H1 (cell line): ENCODE measurements around the gene PGP. TPM values are rescaled to one million over a fixed set of nuclear protein-coding genes. Genes with fewer than 3 reads are reported as not detected.

ENCODE experiments used
- CTCF ChIA-PET: fragments of 300-600 bp; sonication (Branson Sonifier 250); formaldehyde crosslinking; loops from one replicate; lab custom pipeline; 2021; ENCODE audit not compliant: partially characterized antibody; lab: Charles Lee
- POLR2A ChIA-PET: fragments of 300-600 bp; sonication (Branson Sonifier 250); formaldehyde crosslinking; loops from one replicate; lab custom pipeline; 2021; ENCODE audit warnings: inconsistent platforms; ENCODE audit not compliant: partially characterized antibody; lab: Charles Lee
- DNase-seq, 2 experiments: peaks; one replicate each; pipeline versions ENCODE4 v3.0.0 to v3.0.0-alpha.2; 2010 to 2022; ENCODE audit warnings: low spot score in 2 of 2, low read depth in 1 of 2, mixed read lengths in 1 of 2
- FAIRE-seq: peaks from 2 replicates; lab custom pipeline; 2011; peaks lifted over from hg19 to GRCh38; lab: Jason Lieb, UNC
- H2AFZ ChIP-seq: 2 replicates; pipeline ENCODE4 v1.8.1; 2012; ENCODE audit warnings: low read length, inconsistent platforms
- H2AK5ac ChIP-seq: 2 replicates; pipeline ENCODE4 v1.6.1; 2013; ENCODE audit warnings: low read depth, low read length
- H2BK120ac ChIP-seq: replicated peaks from 2 replicates; pipeline ENCODE3; 2013; ENCODE audit warnings: low read depth, low read length, inconsistent platforms
- H2BK12ac ChIP-seq: 2 replicates; pipeline ENCODE4 v1.6.1; 2013; ENCODE audit warnings: low read depth, low read length
- H2BK15ac ChIP-seq: 2 replicates; pipeline ENCODE4 v1.6.1; 2013; ENCODE audit warnings: low read length
- H2BK20ac ChIP-seq: 2 replicates; pipeline ENCODE4 v1.6.1; 2013; ENCODE audit warnings: low read length
- H2BK5ac ChIP-seq: 2 replicates; pipeline ENCODE4 v1.6.1; 2013; ENCODE audit warnings: low read depth, low read length
- H3K14ac ChIP-seq: 2 replicates; pipeline ENCODE4 v1.6.1; 2013; ENCODE audit warnings: inconsistent platforms; ENCODE audit not compliant: insufficient read length
- H3K18ac ChIP-seq: 2 replicates; pipeline ENCODE4 v1.6.1; 2013; ENCODE audit warnings: low read length; ENCODE audit errors: extremely low read depth
- H3K23ac ChIP-seq: 2 replicates; pipeline ENCODE4 v1.6.1; 2013; ENCODE audit warnings: inconsistent platforms; ENCODE audit not compliant: insufficient read length
- H3K23me2 ChIP-seq: 2 replicates; pipeline ENCODE4 v1.6.1; 2013; ENCODE audit warnings: low read depth, low read length
- H3K27ac ChIP-seq: 2 replicates; pipeline ENCODE4 v1.6.1; 2011; ENCODE audit warnings: low read depth, low read length, inconsistent platforms
- H3K27me3 ChIP-seq, 4 experiments: replicated peaks in 1 of 4; 1 replicate in 1 of 4; 2 replicates in 3 of 4; pipeline versions ENCODE4 v1.6.1 to v1.8.1; 2011 to 2013; ENCODE audit warnings: low read length in 3 of 4, mild to moderate bottlenecking in 3 of 4, inconsistent platforms in 2 of 4, mixed read lengths in 2 of 4, moderate library complexity in 1 of 4; ENCODE audit not compliant: control insufficient read depth in 3 of 4, insufficient read depth in 3 of 4; ENCODE audit errors: extremely low read depth in 1 of 4
- H3K36me3 ChIP-seq, 4 experiments: 2 replicates each; pipeline versions ENCODE4 v1.6.1 to v1.8.1; 2011 to 2013; ENCODE audit warnings: mild to moderate bottlenecking in 4 of 4, low read length in 3 of 4, moderate library complexity in 2 of 4, control low read depth in 1 of 4, inconsistent platforms in 1 of 4; ENCODE audit not compliant: insufficient read depth in 4 of 4, control insufficient read depth in 2 of 4
- H3K4ac ChIP-seq: replicated peaks from 2 replicates; pipeline ENCODE3; 2013; ENCODE audit warnings: low read length, low read depth, mixed read lengths, inconsistent platforms; ENCODE audit not compliant: insufficient read length
- H3K4me1 ChIP-seq, 4 experiments: replicated peaks in 1 of 4; 1 replicate in 1 of 4; 2 replicates in 3 of 4; pipeline versions ENCODE4 v1.6.1 to v1.8.1; 2011 to 2013; ENCODE audit warnings: low read length in 3 of 4, inconsistent platforms in 2 of 4, mixed read lengths in 1 of 4; ENCODE audit not compliant: insufficient read depth in 4 of 4, control insufficient read depth in 3 of 4
- H3K4me2 ChIP-seq, 2 experiments: 2 replicates each; pipeline versions ENCODE4 v1.6.1 to v1.8.1; 2011 to 2013; ENCODE audit warnings: low read depth in 2 of 2, low read length in 2 of 2, control low read depth in 1 of 2, inconsistent platforms in 1 of 2, mild to moderate bottlenecking in 1 of 2; ENCODE audit not compliant: insufficient read depth in 1 of 2
- H3K4me3 ChIP-seq, 4 experiments: fragments of 200-600, 300-600 bp in 1 of 4; sonication (generic), shearing (Covaris generic), sonication (Bioruptor Twin) in 1 of 4; 2 replicates each; pipeline versions ENCODE4 v1.5.1 to v1.8.1; 2011 to 2016; ENCODE audit warnings: low read length in 4 of 4, low read depth in 3 of 4, control low read depth in 2 of 4, inconsistent platforms in 2 of 4, mild to moderate bottlenecking in 2 of 4, mixed read lengths in 1 of 4, moderate library complexity in 1 of 4; ENCODE audit not compliant: insufficient read depth in 2 of 4; ENCODE audit errors: extremely low read depth in 1 of 4
- H3K56ac ChIP-seq: replicated peaks from 2 replicates; pipeline ENCODE3; 2013; ENCODE audit warnings: low read depth, mild to moderate bottlenecking, mixed read lengths, low read length, inconsistent platforms; ENCODE audit not compliant: insufficient read length
- H3K79me1 ChIP-seq: 2 replicates; pipeline ENCODE4 v1.6.1; 2013; ENCODE audit warnings: low read depth, low read length, control low read depth
- H3K79me2 ChIP-seq, 2 experiments: 2 replicates each; pipeline versions ENCODE4 v1.6.1 to v1.8.1; 2012 to 2013; ENCODE audit warnings: low read length in 2 of 2, mild to moderate bottlenecking in 2 of 2, inconsistent platforms in 1 of 2; ENCODE audit not compliant: insufficient read depth in 2 of 2, control insufficient read depth in 1 of 2
- H3K9ac ChIP-seq, 4 experiments: replicated peaks in 1 of 4; 1 replicate in 1 of 4; 2 replicates in 3 of 4; pipeline versions ENCODE4 v1.6.1 to v1.8.1; 2011 to 2013; ENCODE audit warnings: low read depth in 3 of 4, low read length in 3 of 4, control low read depth in 2 of 4, mild to moderate bottlenecking in 2 of 4, moderate library complexity in 2 of 4, inconsistent platforms in 1 of 4; ENCODE audit errors: extremely low read depth in 1 of 4
- H3K9me3 ChIP-seq, 2 experiments: 2 replicates each; pipeline versions ENCODE4 v1.6.1 to v1.8.1; 2012 to 2013; ENCODE audit warnings: mild to moderate bottlenecking in 2 of 2, moderate library complexity in 2 of 2, control low read depth in 1 of 2, inconsistent platforms in 1 of 2, low read depth in 1 of 2, low read length in 1 of 2, mixed read lengths in 1 of 2; ENCODE audit not compliant: insufficient read depth in 2 of 2
- H4K20me1 ChIP-seq, 2 experiments: replicated peaks in 1 of 2; 2 replicates each; pipeline versions ENCODE3 to v1.8.1; 2011 to 2013; ENCODE audit warnings: inconsistent platforms in 2 of 2, low read length in 2 of 2, mild to moderate bottlenecking in 1 of 2; ENCODE audit not compliant: insufficient read depth in 2 of 2, control insufficient read depth in 1 of 2
- H4K5ac ChIP-seq: 2 replicates; pipeline ENCODE4 v1.6.1; 2013; ENCODE audit warnings: low read length, low read depth, mixed read lengths, inconsistent platforms; ENCODE audit not compliant: insufficient read length
- H4K8ac ChIP-seq: 2 replicates; pipeline ENCODE4 v1.8.0; 2013; ENCODE audit warnings: mild to moderate bottlenecking, moderate library complexity, low read length, inconsistent platforms; ENCODE audit not compliant: insufficient read depth; ENCODE audit errors: extremely low read depth
- H4K91ac ChIP-seq: replicated peaks from 2 replicates; pipeline ENCODE3; 2013; ENCODE audit warnings: low read length, mixed read lengths, inconsistent platforms; ENCODE audit not compliant: insufficient read length
- ATF3 ChIP-seq: IDR thresholded peaks from 2 replicates; pipeline ENCODE4 v1.6.1; 2011; ENCODE audit warnings: low read depth, mild to moderate bottlenecking, low read length; ENCODE audit not compliant: insufficient read depth
- CTCF ChIP-seq, 3 experiments: IDR thresholded peaks; 1 replicate in 2 of 3; 2 replicates in 1 of 3; pipeline versions ENCODE4 v1.5.1 to v1.6.1; 2011; ENCODE audit warnings: low read length in 3 of 3, mild to moderate bottlenecking in 3 of 3, inconsistent platforms in 2 of 3, low read depth in 1 of 3, moderate library complexity in 1 of 3; ENCODE audit not compliant: insufficient read depth in 1 of 3; ENCODE audit errors: control extremely low read depth in 1 of 3
- EZH2 ChIP-seq: fragments of 200-600 bp; sonication (generic); IDR thresholded peaks from 2 replicates; pipeline ENCODE4 v1.7.1; 2012; ENCODE audit warnings: low read depth, mild to moderate bottlenecking, moderate library complexity, low read length, inconsistent platforms; ENCODE audit not compliant: severe bottlenecking
- FOSL1 ChIP-seq: IDR thresholded peaks from 2 replicates; pipeline ENCODE4 v1.6.1; 2011; ENCODE audit warnings: mild to moderate bottlenecking, low read depth, low read length, moderate library complexity; ENCODE audit not compliant: insufficient read depth
- KDM1A ChIP-seq: fragments of 200-600, 300-600 bp; sonication (generic); IDR thresholded peaks from 2 replicates; pipeline ENCODE4 v1.7.1; 2016; ENCODE audit warnings: mild to moderate bottlenecking, low read length, borderline replicate concordance
- SP4 ChIP-seq: IDR thresholded peaks from 2 replicates; pipeline ENCODE4 v1.6.1; 2012; ENCODE audit warnings: low read length, inconsistent platforms
- TAF7 ChIP-seq: optimal IDR thresholded peaks from 2 replicates; pipeline ENCODE3; 2011; ENCODE audit warnings: low read depth, mild to moderate bottlenecking, inconsistent platforms, low read length, moderate library complexity, borderline replicate concordance
- WGBS, 2 experiments: shearing (Covaris generic) in 1 of 2; methylation state at CpG; one replicate each; pipeline versions ENCODE4 v1.1.6 to v1.1.7; 2013 to 2015; ENCODE audit warnings: low lambda C conversion rate in 2 of 2, mixed read lengths in 2 of 2, inconsistent platforms in 1 of 2, low coverage in 1 of 2, missing lambda C conversion rate in 1 of 2; ENCODE audit not compliant: insufficient replicate concordance in 2 of 2, insufficient coverage in 1 of 2, insufficient read length in 1 of 2; ENCODE audit errors: extremely low coverage in 1 of 2, missing lambda C conversion rate in 1 of 2; 5-methylcytosine and 5-hydroxymethylcytosine counted together
- polyA plus RNA-seq, 7 experiments: library from polyadenylated mRNA; depleted of rRNA in 3 of 7; stranded (reverse) in 5 of 7; unstranded in 2 of 7; fragments of >200 nt in 5 of 7; fragments of 200-250 nt in 2 of 7; gene quantifications; 1 replicate in 5 of 7; 2 replicates in 1 of 7; 4 replicates in 1 of 7; pipeline versions ENCODE4 v1.2.1 to v1.2.3, GENCODE V29; 2011 to 2013; ENCODE audit warnings: missing spikeins in 2 of 7, mixed read lengths in 2 of 7
- total RNA-seq: library from RNA; stranded (reverse); fragmentation: NEBNext Ultra II Directional; extraction: Animal tissue kit (Norgen Biotek cat#: 25700); gene quantifications from 2 replicates; pipeline ENCODE4 v1.2.1, GENCODE V29; 2021

Gene PGP
- total and polyA plus RNA-seq, 2 of the 8 experiments (the other 6 are each of a cell fraction or from before 2014, with no cell fraction given): 30.9 to 55.9 TPM

GRCh38 chr16:2231016-2231931, 16.6 kb upstream of the PGP start:
- H2BK15ac ChIP-seq: no peak overlapping the region
- ChIA-PET POLR2A (interaction anchor here (1.0 to 6.7 kb wide), 11 partner anchors 8 to 63 kb away, joined by 3 to 37 read pairs (median 4); partner anchors contain the start of genes ECI1 and PGP), CTCF (interaction anchor here (0.7 to 2.5 kb wide), 2 partner anchors 36 to 90 kb away, joined by 3 to 7 read pairs; no protein-coding TSS in a partner anchor)
- no peak overlapping the region for H4K5ac ChIP-seq
- peaks cover 0 to under 1% (median under 1%) of the 10 kb centered on the region in 4 experiments; a peak in 4 of 7 replicates for H3K4me1 ChIP-seq
- no peak overlapping the region for H3K18ac ChIP-seq
- no peak overlapping the region for H3K14ac ChIP-seq
- H3K56ac ChIP-seq: no peak overlapping the region
- no peak overlapping the region for H2BK120ac ChIP-seq
- H3K79me1 ChIP-seq: 0 out of 2 replicates have a peak, but pooled peaks cover under 1% of the 10 kb centered on the region
- no peak overlapping the region for H4K8ac ChIP-seq
- H2AK5ac ChIP-seq: no peak overlapping the region
- no peak overlapping the region for H2BK5ac ChIP-seq
- no peak overlapping the region for H3K27ac ChIP-seq
- H2BK12ac ChIP-seq: no peak overlapping the region
- no peak overlapping the region for H3K4ac ChIP-seq
- no peaks in the 10 kb centered on the region for H3K9me3 ChIP-seq
- peaks cover under 1% of the 10 kb centered on the region; the same call in 1 of the 2 replicates for H3K23me2 ChIP-seq
- peaks cover 3 to 55% (median 6%) of the 10 kb centered on the region in 4 experiments; a peak in 5 of 8 replicates for H3K36me3 ChIP-seq
- no peaks in the 10 kb centered on the region; a peak in 1 of 7 replicates for H3K27me3 ChIP-seq
- peaks cover 0 to 12% of the 10 kb centered on the region in 2 experiments; a peak in 1 of 4 replicates for H3K79me2 ChIP-seq
- no peak overlapping the region for H3K23ac ChIP-seq
- H3K4me2 ChIP-seq: no peak overlapping the region
- no peak overlapping the region for H3K4me3 ChIP-seq
- H3K9ac ChIP-seq: no peak overlapping the region
- H2AFZ ChIP-seq: no peak overlapping the region
- H2BK20ac ChIP-seq: no peak overlapping the region
- H4K91ac ChIP-seq: no peak overlapping the region
- H4K20me1 ChIP-seq: peaks cover 7 to 23% of the 10 kb centered on the region in 2 experiments
- WGBS, 2 experiments: 93% methylated on average over 29 of the region's 29 CpGs; no CpG with 5 or more reads in 1 of the 2 experiments
- FAIRE-seq (no peak), DNase-seq (no peak)
- TF ChIP-seq SP4 (no peak), EZH2 (no peak), CTCF (IDR thresholded peaks at IDR 0.05; ENCODE audit: control extremely low read depth in 1 of 3, insufficient read depth in 1 of 3, low read depth in 1 of 3, low read length in 3 of 3) (no peak), ATF3 (no peak), KDM1A (no peak), TAF7 (no peak), FOSL1 (no peak)
